ENCODE data around the gene SOX2.

DNA sequence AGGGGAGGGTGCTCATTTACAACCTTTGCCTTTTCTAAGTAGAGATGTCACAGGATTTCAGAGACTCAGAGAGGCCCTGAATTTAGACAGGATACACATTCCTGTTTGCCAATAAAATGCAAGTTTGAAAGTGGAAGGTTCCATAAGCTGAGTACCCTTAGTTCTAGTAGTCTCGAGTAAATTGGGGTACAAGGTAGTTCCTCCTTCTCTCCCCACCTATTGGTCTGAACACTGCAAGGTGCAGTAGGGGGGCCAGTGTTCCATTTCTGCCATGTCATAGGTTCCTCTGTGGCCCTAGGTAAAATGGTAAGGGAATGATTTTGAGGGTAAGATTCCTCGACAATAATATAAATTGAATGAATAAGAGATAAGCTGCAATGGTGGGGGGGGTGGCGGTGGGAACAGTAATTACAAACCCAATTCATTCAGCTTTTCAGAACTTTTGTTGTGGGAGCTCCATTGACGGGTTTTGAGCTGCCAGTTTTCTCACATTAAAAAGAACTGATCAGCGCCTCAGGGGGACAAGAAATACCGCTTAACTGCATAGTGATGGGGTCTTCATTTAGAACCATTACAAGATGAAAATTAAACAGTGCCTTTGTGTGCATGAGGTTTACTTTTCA lies 5.9 kb downstream of the SOX2 start:
- TF ChIP-seq EP300 (IDR thresholded peaks at IDR 0.05; ENCODE audit: borderline replicate concordance) (no peak), CEBPB (IDR thresholded peaks at IDR 0.05) (no peak), YY1 (IDR thresholded peaks at IDR 0.05; ENCODE audit: low read depth) (no peak), TAF1 (IDR thresholded peaks at IDR 0.05; ENCODE audit: low read depth) (no peak), REST (IDR thresholded peaks at IDR 0.05; ENCODE audit: low read depth) (no peak)
- TF ChIP-seq, protein P1, sequence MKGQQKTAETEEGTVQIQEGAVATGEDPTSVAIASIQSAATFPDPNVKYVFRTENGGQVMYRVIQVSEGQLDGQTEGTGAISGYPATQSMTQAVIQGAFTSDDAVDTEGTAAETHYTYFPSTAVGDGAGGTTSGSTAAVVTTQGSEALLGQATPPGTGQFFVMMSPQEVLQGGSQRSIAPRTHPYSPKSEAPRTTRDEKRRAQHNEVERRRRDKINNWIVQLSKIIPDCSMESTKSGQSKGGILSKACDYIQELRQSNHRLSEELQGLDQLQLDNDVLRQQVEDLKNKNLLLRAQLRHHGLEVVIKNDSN (IDR thresholded peaks at IDR 0.05): no peak

Measured in Ishikawa (cell line).